22Rv1 (cell line): ENCODE measurements around the gene TBC1D16.

ENCODE experiments used
- H3K27ac ChIP-seq: fragments of 450-650 bp; 2 replicates; pipeline ENCODE4 v1.5.1; 2017
- ZFX ChIP-seq: fragments of 450-650 bp; IDR thresholded peaks from 2 replicates; pipeline ENCODE4 v1.6.1; 2017; ENCODE audit warnings: antibody characterized with exemption, borderline replicate concordance
- TF ChIP-seq, protein P1 (sequence below): fragments of 450-650 bp; IDR thresholded peaks from 2 replicates; pipeline ENCODE4 v1.5.1; 2017; ENCODE audit warnings: mild to moderate bottlenecking

TBC1D16 gene

DNA sequence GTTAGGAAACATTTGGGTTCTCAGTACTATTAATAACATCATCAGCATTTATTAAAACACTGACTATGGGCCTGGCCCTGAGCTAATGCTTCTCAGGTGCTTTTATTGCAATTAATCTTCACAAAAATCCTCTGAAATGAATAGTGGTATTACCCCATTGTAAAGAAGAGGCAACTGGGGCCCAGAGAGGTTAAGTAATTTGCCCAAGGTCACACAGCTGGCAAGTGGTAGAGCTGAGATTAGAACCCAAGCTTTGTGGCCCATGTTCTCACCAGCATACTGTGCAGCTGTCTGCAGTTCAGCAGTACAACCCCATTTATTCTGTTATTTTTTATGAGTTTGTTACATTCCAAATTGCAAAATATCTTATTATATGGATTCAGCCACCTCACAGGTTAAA is 82.3 kb downstream of the TBC1D16 start:
- H3K27ac ChIP-seq, result no peak overlapping the region
- TF ChIP-seq, protein P1, sequence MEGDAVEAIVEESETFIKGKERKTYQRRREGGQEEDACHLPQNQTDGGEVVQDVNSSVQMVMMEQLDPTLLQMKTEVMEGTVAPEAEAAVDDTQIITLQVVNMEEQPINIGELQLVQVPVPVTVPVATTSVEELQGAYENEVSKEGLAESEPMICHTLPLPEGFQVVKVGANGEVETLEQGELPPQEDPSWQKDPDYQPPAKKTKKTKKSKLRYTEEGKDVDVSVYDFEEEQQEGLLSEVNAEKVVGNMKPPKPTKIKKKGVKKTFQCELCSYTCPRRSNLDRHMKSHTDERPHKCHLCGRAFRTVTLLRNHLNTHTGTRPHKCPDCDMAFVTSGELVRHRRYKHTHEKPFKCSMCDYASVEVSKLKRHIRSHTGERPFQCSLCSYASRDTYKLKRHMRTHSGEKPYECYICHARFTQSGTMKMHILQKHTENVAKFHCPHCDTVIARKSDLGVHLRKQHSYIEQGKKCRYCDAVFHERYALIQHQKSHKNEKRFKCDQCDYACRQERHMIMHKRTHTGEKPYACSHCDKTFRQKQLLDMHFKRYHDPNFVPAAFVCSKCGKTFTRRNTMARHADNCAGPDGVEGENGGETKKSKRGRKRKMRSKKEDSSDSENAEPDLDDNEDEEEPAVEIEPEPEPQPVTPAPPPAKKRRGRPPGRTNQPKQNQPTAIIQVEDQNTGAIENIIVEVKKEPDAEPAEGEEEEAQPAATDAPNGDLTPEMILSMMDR, result no peak
- TF ChIP-seq ZFX, result no peak

DNA sequence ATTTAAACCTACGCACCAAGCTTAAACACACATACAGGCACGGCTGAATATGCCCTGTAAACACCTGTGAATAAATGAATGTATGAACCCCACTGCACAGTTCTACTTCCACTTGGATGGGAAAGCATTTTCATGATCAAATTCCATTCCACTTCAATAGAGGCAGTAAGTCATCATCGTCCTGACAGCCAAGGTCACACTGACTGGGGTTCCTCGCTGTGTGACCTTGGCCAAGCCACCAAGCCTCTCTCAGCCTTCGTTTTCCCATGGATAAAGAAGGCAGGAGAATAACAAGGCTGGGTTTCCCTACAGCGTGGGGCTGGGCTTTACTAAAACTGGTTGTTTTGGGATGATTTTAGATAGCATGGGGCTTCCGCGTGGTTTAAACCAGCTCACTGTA is 82.8 kb downstream of the TBC1D16 start:
- TF ChIP-seq ZFX, result no peak
- H3K27ac ChIP-seq, result no peak overlapping the region

DNA sequence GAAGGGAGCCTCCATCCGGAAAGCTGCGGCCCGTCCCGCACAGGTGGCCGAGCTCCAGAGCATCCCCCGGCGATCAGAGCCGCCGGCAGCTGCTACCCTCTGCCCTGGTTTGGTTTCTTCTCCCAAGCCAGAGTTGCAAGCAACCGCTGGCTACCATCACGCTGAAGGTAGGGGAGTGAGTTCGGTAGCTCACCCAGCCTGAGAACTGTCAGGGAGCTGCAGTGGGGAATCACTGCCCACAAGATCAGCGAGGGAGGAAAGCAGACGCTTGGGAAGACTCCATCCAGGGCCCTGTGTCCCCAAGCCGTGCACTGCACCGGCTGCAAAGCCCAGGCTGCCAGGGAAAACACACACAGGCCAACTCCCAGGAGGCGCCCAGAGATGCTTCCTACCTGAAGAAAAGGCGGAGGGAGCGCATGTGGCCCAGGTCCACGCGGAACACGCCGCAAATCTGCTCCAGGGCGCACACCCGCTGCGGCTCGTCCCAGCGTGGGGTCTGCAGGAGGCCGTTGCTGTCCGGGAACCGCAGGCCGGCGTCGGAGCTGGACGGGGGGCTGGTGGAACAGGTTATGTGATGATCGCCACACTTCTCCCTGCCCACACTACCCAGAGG is 83.3 kb downstream of the TBC1D16 start:
- no peak for TF ChIP-seq ZFX
- TF ChIP-seq, protein P1, result no peak
- no peak overlapping the region for H3K27ac ChIP-seq

DNA sequence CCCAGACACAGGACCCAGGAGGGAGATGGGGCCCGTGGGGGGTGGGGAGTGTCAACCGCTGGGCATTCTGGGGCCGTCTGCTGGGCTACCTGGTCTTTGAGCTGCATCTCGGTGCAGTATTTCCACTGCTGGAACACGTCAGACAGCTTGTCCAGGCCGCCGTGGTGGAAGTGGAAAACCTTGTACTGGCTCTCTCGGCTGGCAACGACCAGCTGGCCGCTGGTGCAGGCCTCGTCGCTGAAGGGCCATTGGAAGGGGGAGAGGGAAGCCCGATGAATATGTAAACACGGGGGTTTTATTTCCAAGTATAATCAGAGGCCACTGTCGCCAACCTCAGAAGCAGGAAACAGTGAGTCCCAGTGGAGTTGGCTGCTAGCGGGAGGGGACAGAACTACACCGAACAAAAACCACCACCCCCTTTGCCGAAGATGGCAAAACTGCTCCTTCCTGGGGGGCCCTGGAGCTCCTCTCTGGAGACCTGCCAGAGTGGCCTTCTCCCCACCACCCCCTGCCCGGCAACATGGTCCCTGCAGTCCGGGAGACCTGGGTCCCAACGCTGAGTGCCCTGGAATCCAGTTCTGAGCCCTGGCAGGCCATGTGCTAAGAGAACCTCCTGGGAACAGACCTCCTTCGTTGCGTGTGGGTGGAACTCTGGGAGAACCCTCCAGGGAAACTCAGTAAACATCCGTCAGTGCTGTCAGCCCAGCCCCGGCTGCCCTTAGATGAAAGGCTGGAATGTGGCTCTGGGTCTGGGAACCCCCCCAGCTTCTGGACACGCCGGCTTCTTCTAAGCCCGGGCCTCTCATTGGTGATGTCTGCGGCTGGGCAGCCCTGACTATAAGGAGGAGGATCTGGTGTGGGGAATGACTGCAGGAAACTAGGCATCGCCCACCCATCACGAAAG is 84.1 kb downstream of the TBC1D16 start:
- TF ChIP-seq ZFX, result no peak
- H3K27ac ChIP-seq, result no peak overlapping the region

DNA sequence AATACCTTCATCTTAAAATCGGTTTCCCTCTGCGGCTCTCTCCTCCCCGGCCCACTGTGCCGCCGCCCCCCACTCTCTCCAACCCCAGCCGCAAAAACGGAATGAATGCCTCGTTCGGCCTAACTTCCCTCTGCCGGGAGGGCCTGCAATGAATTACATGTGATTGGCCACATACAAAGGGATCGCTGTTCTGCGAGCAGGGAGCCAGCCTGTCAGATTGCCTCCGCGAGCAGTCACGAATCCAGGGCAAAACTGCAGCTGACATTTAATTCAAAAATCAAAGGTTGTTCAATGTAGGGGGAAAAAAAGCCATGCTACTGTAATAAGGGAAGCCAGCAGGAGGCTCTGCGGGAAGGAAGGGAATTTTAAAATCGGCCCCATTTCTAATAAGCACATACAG is 84.9 kb downstream of the TBC1D16 start:
- TF ChIP-seq, protein P1, result no peak
- TF ChIP-seq ZFX, result no peak

DNA sequence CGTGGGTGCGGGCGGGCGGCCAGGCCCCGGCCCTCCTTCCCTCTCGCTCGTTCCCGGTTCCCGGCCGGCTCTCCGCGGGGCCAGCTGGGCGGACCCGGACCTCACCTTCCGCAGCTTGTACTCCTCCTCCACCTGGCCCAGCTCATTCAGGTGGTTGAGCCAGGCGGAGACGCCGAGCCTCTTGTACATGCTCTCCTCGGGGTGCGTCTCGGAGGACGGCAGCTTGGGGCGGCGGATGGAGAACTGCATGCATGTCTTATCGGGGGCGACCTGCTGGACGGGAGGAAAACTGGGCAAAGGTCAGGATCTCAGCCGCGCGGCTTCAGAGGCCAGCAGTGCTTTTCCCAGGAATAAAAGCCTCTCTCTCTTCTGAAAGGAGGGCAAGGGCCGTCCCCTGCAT is 85.4 kb downstream of the TBC1D16 start:
- H3K27ac ChIP-seq, result no peak overlapping the region
- TF ChIP-seq ZFX, result no peak
- TF ChIP-seq, protein P1, result no peak

More for the DNA sequence above, 84.9 kb downstream of the TBC1D16 start:
- no peak overlapping the region for H3K27ac ChIP-seq

DNA sequence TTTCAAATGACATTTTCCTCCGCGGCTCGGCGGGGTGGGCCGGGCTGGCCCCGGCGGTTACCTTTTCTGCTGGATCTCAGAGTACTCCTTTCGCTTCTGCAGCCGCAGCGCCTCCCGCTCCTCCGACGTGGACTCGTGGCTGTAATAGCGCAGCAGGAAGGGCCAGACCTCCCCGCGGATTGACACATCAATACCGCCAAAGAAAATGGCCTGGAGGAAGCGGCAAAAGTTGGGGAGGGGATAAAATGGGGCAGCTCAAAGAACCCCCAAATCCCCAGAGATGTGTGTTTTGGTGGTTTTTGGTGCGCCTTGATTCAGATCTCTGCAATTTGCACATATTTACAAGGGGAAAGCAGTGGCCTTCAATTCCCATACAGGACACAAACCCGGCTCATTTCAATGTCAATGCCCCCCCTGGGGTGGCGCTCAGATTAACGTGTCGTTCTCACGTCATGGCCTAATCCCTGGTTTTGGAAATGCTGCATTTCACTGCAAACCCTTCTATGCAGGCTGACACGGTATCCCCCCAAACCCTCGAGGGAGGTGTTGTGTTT is 85.9 kb downstream of the TBC1D16 start:
- no peak overlapping the region for H3K27ac ChIP-seq
- no peak for TF ChIP-seq ZFX
- TF ChIP-seq, protein P1, result no peak
